Activated CD8-positive, alpha-beta memory T cell treated with anti-CD3 and anti-CD28 coated beads, Interleukin-2, amount 10 ng/mL, durations not matched to agents 7 days and 5 days (primary cell): Measurements from ENCODE around the gene SRRM3. TPM values are rescaled to one million over a fixed set of nuclear protein-coding genes. Genes with fewer than 3 reads are reported as not detected.
"Not testable (repeated sequence)": the region's sequence is repeated elsewhere in the genome, so short reads cannot be mapped to it uniquely, and the experiment has no call there.

ENCODE experiments used
- ATAC-seq: fragments of 150-1000 bp; cut with Tn5 transposase; one replicate; pipeline ENCODE4 v1.10.0; 2021; ENCODE audit warnings: moderate library complexity
- CTCF ChIA-PET: fragments of 350-600 bp; sonication (Branson Sonifier 250); formaldehyde crosslinking; loops from one replicate; lab custom pipeline; 2021; ENCODE audit warnings: antibody characterized with exemption; lab: Charles Lee
- DNase-seq: peaks from one replicate; pipeline ENCODE4 v3.0.0-alpha.2; 2020
- H3K27ac Mint-ChIP-seq: one replicate; pipeline ENCODE4 v1.8.0; 2021; ENCODE audit warnings: mild to moderate bottlenecking, mixed read lengths
- H3K27me3 Mint-ChIP-seq: one replicate; pipeline ENCODE4 v1.8.0; 2021; ENCODE audit warnings: mixed read lengths
- H3K36me3 Mint-ChIP-seq: one replicate; pipeline ENCODE4 v1.8.0; 2021; ENCODE audit warnings: mild to moderate bottlenecking, mixed read lengths
- H3K4me1 Mint-ChIP-seq: one replicate; pipeline ENCODE4 v1.8.0; 2021; ENCODE audit warnings: mixed read lengths
- H3K4me3 Mint-ChIP-seq: one replicate; pipeline ENCODE4 v1.8.0; 2021; ENCODE audit warnings: mild to moderate bottlenecking, moderate library complexity, mixed read lengths
- H3K9me3 Mint-ChIP-seq: one replicate; pipeline ENCODE4 v1.8.0; 2022; ENCODE audit warnings: low read depth, mixed read lengths
- total RNA-seq, 2 experiments: library from RNA; stranded (reverse); gene quantifications; one replicate each; pipeline ENCODE4 v1.2.3, GENCODE V29; 2021

SRRM3 gene
- total RNA-seq, 2 experiments from 2014 or later: 0.09 TPM; not detected in 1

DNA sequence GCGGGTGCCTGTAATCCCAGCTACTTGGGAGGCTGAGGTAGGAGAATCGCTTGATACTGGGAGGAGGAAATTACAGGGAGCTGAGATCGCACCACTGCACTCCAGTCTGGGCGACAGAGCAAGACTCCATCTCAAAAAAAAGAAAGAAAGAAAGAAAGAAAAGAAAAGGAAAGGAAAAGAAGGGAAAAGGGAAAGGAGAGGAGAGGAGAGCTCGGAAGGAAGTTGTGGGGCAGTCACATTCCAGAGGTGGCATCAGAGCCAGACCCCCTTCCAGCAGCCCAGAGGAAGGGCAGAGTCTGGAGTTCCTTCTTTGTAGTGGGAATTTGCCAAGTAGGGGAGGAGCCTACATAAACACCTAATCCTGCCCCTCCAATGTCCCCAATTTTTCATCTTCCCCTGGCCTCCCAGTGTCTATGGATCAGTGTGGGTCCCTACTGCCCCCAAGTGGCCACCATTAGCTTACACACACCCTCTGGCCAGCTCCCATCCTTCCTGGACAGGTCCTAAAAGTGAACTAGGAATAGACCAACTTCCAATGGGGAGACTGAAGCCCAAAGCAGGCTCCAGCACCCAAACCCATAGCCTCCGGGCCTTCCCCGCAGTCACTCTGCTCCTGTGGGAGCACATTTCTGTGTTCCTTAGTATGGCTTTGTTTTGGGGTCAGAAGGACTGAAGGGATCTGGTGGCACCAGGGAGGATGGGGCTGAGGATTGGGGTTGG lies 61.1 kb downstream of the SRRM3 start:
- peaks cover 3% of the 10 kb centered on the region for H3K4me1 Mint-ChIP-seq
- no peak overlapping the region for H3K27ac Mint-ChIP-seq
- no peaks in the 10 kb centered on the region for H3K9me3 Mint-ChIP-seq
- no peaks in the 10 kb centered on the region for H3K36me3 Mint-ChIP-seq
- peaks cover 20% of the 10 kb centered on the region for H3K27me3 Mint-ChIP-seq
- DNase-seq (peak; percentile 61), ATAC-seq (peak; percentile 41)
- H3K4me3 Mint-ChIP-seq: no peak overlapping the region
- CTCF ChIA-PET: interaction anchor here (0.7 to 5.1 kb wide), 18 partner anchors 9 to 393 kb away, joined by 3 to 46 read pairs (median 4); partner anchors contain the start of gene HSPB1

DNA sequence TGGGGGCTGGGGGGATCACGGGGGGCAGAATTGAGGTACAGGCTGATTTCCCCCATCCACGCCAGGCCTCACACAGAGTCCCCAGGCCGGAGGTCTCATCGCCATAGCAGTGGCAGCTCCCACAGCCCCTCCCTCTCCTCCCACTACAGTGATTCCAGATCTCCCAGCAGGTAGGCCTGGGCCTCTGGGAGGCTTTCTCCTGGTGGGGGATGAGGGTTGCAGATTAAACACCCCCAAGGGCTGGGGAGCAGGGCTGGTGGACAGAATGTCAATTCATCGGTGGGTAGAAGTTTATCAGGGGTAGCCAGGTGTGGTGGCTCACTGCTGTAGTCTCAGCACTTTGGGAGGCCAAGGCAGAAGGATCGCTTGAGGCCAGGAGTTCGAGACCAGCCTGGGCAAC lies 63.6 kb downstream of the SRRM3 start:
- Mint-ChIP-seq H3K9me3 (no peaks in the 10 kb centered on the region), H3K27me3 (peaks cover 29% of the 10 kb centered on the region), H3K36me3 (no peaks in the 10 kb centered on the region), H3K27ac (no peak overlapping the region), H3K4me3 (no peak overlapping the region), H3K4me1 (peaks cover 9% of the 10 kb centered on the region)
- CTCF ChIA-PET: interaction anchor here (1.1 to 5.1 kb wide), 3 partner anchors 49 to 87 kb away, joined by 3 to 46 read pairs (median 26); no protein-coding TSS in a partner anchor
- ATAC-seq: no peak
- DNase-seq: no peak

DNA sequence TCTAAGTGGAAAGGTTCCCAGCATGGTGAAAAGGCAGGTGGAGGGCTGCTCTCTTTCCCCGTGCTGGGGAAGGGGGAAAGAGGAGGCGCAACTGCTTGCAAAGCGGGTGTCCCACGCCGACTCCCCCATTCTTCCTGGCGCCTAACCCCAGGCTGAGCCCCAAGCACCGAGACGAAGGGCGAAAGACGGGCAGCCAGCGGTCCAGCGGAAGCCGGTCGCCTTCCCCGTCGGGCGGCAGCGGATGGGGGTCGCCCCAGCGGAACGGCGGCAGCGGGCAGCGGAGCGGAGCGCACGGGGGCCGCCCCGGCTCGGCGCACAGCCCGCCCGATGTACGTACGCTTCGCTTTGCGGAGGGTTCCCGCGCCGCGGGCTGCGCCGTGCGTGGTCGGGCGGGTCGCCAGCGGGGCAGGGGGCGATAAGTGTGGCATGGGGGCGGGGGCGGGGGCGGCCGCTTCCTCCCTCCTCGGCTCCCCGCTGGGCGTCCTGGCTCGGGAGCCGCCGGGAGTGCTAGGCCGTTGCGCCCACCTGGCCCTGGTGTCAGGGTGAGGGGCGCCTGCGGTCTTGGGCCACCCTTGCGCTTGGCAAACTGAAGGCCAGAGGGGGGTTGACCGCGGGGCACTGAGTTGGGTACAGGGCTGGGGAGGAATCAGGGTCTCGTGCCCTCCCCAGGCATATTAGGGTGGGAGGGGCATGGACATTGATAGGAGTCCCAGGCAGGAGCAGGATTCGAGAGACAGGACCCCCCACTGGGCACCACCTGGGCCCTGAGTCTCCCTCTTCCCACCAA lies 65.6 kb downstream of the SRRM3 start:
- CTCF ChIA-PET: interaction anchor here (1.3 kb wide), 1 partner anchor 24 kb away, joined by 4 read pairs; no protein-coding TSS in a partner anchor
- Mint-ChIP-seq H3K4me3 (peak overlapping the region; percentile 44), H3K9me3 (no peaks in the 10 kb centered on the region), H3K4me1 (peaks cover 14% of the 10 kb centered on the region), H3K27ac (no peak overlapping the region), H3K27me3 (peaks cover 33% of the 10 kb centered on the region), H3K36me3 (no peaks in the 10 kb centered on the region)
- DNase-seq: no peak
- ATAC-seq: peak; percentile 59

DNA sequence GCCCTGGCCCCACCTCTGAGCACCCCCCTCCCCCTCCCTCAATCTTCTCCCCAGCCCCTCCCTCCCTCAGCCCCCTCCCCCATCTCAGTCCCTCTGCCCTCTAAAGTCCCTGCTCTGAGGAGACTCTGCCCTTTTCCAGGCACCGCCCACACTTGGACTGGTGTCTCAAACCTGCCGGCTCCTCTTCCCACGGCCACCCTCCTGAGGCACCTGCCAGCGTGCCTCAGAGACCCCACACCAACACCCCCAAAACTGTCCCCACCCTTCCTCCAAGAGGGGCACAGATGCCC lies 66.1 kb downstream of the SRRM3 start:
- Mint-ChIP-seq H3K9me3 (no peaks in the 10 kb centered on the region), H3K27ac (no peak overlapping the region), H3K27me3 (peaks cover 32% of the 10 kb centered on the region), H3K36me3 (no peaks in the 10 kb centered on the region), H3K4me1 (peaks cover 18% of the 10 kb centered on the region), H3K4me3 (peak overlapping the region; percentile 4)
- no peak for DNase-seq
- CTCF ChIA-PET: interaction anchor here (1.1 to 1.3 kb wide), 2 partner anchors 24 to 89 kb away, joined by 3 to 4 read pairs; no protein-coding TSS in a partner anchor
- ATAC-seq: peak; percentile 2

DNA sequence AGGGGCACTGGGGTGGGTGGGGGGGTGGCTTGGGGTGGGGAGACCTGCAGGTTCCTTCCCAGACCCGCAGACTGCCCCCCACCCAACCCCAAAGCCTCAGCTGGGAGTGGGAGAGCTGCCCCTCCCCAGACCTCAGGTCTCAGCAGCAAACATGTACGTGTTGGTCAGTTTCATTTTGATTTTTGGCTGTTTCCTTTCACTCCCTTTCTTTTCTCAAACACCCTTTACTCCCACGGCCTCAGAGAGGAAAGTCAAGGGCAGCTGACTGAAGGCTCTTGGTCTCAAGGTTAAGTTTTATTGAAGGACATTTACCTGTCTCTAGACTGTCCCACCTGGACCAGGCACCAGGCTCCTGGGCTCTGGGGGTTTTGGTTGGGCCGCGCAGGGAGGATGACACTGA lies 66.7 kb downstream of the SRRM3 start:
- ATAC-seq: no peak
- Mint-ChIP-seq H3K27me3 (peaks cover 32% of the 10 kb centered on the region), H3K27ac (no peak overlapping the region), H3K4me1 (peaks cover 24% of the 10 kb centered on the region), H3K4me3 (no peak overlapping the region), H3K36me3 (no peaks in the 10 kb centered on the region), H3K9me3 (no peaks in the 10 kb centered on the region)
- DNase-seq: no peak
- CTCF ChIA-PET: interaction anchor here (1.0 to 1.3 kb wide), 4 partner anchors 23 to 90 kb away, joined by 3 to 4 read pairs (median 3); no protein-coding TSS in a partner anchor

DNA sequence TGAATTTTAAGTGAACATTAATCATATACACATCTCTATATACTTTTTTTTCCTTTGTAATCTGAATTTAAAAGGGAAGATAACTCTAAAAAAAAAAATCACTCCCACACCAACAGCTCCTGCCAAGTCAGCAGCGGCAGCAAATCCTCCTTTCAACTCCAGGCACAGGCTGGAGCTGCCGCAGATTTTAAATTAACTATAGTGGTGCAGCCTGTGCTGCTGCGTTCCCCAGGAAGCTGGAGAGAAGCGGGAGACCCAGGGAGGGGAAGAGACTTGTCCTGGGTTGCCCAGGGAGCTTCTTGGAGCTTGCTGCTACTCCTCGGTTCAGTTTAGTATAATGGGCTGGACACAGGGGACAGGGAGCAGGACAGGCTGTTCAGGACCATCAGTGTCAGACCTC lies 68.2 kb downstream of the SRRM3 start:
- CTCF ChIA-PET: interaction anchor here (0.5 to 3.2 kb wide), 6 partner anchors 12 to 92 kb away, joined by 3 to 12 read pairs (median 4); no protein-coding TSS in a partner anchor
- peaks cover 34% of the 10 kb centered on the region for H3K27me3 Mint-ChIP-seq
- ATAC-seq (no peak), DNase-seq (no peak)
- H3K4me1 Mint-ChIP-seq: peaks cover 29% of the 10 kb centered on the region
- H3K4me3 Mint-ChIP-seq: no peak overlapping the region
- no peak overlapping the region for H3K27ac Mint-ChIP-seq
- H3K36me3 Mint-ChIP-seq: no peaks in the 10 kb centered on the region
- H3K9me3 Mint-ChIP-seq: no peaks in the 10 kb centered on the region

DNA sequence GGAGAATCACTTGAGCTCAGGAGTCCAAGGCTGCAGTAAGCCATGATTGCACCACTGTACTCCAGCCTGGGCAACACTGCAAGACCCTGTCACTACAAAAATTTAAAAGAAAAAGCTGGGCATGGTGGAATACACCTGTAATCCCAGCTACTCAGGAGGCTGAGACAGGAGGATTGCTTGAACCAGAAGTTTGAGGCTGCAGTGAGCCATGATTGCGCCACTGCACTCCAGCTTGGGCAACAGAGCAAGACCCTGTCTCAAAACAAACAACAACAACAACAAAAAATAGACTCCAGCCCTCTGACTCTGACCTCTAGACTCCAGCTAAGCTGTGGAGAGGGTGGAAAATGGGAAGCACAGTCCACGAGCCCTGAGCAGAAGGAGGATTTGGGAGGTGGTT lies 69.7 kb downstream of the SRRM3 start:
- not testable (repeated sequence) for H3K4me3 Mint-ChIP-seq
- CTCF ChIA-PET: interaction anchor here (1.2 to 3.2 kb wide), 5 partner anchors 9 to 93 kb away, joined by 3 to 12 read pairs (median 9); no protein-coding TSS in a partner anchor

DNA sequence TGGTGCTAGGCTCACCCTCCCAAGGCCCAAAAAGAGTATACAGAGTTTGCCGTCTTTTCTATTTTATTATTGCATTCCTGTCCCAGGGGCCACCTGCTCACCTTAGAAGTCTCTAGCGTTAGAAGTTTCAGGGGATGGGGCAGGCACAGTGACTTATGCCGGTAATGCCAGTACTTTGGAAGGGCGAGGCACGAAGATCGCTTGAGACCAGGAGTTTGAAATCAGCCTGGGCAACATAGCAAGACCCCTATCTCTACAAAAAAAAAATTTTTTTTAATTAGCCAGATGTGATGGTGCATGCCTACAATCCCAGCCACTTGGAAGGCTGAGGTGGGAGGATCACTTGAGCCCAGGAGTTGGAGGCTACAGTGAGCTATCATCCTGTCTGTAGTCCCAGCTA lies 70.4 kb downstream of the SRRM3 start:
- H3K9me3 Mint-ChIP-seq: no peaks in the 10 kb centered on the region
- no peak for DNase-seq

More for the DNA sequence above, 69.7 kb downstream of the SRRM3 start:
- not testable (repeated sequence) for H3K36me3 Mint-ChIP-seq, H3K27ac Mint-ChIP-seq, DNase-seq, ATAC-seq, H3K9me3 Mint-ChIP-seq
- peaks cover 40% of the 10 kb centered on the region for H3K27me3 Mint-ChIP-seq
- H3K4me1 Mint-ChIP-seq: peaks cover 29% of the 10 kb centered on the region

DNA sequence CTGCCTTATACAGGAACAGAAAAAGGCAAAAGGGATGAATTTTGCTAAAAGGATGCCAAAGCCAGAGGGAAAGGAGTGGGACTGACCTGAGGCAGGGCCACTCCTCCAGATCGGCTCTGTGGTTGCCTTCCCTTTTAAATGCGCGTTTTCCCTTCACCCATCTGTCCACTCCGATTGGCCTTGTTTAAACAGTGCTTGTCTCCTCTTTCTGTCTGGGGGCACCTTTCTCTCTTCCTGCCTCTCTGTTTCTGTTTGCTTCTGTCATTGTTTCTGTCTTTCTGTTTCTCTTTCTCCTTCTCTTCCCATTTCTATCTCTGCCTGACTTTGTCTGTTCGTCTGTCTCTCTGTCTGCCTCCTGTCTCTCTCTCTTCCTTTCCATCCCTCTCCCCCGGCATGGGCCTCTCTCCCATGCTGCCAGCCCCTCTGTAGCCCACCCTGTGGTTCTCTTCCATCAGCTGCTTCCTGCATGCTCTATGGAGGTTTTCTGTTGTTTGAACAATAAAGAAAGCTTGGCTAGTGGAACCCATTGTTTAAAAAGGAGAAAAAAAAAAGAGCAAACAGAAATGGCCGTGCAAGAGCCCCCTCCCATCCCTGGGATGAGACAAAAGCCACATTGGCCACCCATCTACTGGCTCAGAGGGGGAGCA lies 71.3 kb downstream of the SRRM3 start:
- no peaks in the 10 kb centered on the region for H3K9me3 Mint-ChIP-seq
- DNase-seq: no peak
- peak overlapping the region; percentile 53 for H3K4me3 Mint-ChIP-seq
- H3K27ac Mint-ChIP-seq: peak overlapping the region; percentile 70
- peak; percentile 74 for ATAC-seq
- CTCF ChIA-PET: interaction anchor here (0.6 to 1.7 kb wide), 7 partner anchors 9 to 95 kb away, joined by 3 to 7 read pairs (median 4); no protein-coding TSS in a partner anchor
- peaks cover 25% of the 10 kb centered on the region for H3K4me1 Mint-ChIP-seq
- H3K27me3 Mint-ChIP-seq: peaks cover 42% of the 10 kb centered on the region
- no peaks in the 10 kb centered on the region for H3K36me3 Mint-ChIP-seq

More for the DNA sequence above, 70.4 kb downstream of the SRRM3 start:
- CTCF ChIA-PET: interaction anchor here (1.4 to 3.2 kb wide), 3 partner anchors 9 to 94 kb away, joined by 7 to 12 read pairs (median 9); no protein-coding TSS in a partner anchor
- no peak for ATAC-seq
- H3K27me3 Mint-ChIP-seq: peaks cover 39% of the 10 kb centered on the region
- peaks cover 27% of the 10 kb centered on the region for H3K4me1 Mint-ChIP-seq
- no peak overlapping the region for H3K4me3 Mint-ChIP-seq
- no peaks in the 10 kb centered on the region for H3K36me3 Mint-ChIP-seq
- no peak overlapping the region for H3K27ac Mint-ChIP-seq

DNA sequence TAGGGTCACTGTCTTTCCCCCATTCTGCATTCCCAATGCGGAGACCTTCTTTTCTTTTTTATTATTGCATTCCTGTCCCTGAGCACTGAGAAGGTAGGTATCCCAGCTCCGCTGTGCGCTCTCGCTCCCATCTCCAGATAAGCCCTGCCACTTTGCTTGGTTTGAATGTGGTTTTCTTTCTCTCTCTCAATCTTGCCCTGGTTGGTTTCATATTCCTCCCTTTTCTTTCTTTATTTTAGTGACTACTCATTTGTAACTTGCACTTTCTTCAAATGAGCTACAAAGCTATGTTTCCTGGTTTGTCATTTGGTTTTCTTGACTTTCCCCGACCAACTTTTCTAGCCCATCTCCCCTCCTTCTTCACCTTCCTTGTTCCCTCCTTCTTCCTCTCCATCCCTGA lies 71.8 kb downstream of the SRRM3 start:
- peak overlapping the region; percentile 29 for H3K4me3 Mint-ChIP-seq
- DNase-seq (no peak), ATAC-seq (peak; percentile 20)
- H3K4me1 Mint-ChIP-seq: peaks cover 22% of the 10 kb centered on the region
- H3K9me3 Mint-ChIP-seq: no peaks in the 10 kb centered on the region
- H3K27me3 Mint-ChIP-seq: peaks cover 40% of the 10 kb centered on the region
- H3K36me3 Mint-ChIP-seq: no peaks in the 10 kb centered on the region
- CTCF ChIA-PET: interaction anchor here (0.6 to 1.7 kb wide), 9 partner anchors 9 to 95 kb away, joined by 3 to 7 read pairs (median 4); no protein-coding TSS in a partner anchor
- H3K27ac Mint-ChIP-seq: peak overlapping the region; percentile 70

DNA sequence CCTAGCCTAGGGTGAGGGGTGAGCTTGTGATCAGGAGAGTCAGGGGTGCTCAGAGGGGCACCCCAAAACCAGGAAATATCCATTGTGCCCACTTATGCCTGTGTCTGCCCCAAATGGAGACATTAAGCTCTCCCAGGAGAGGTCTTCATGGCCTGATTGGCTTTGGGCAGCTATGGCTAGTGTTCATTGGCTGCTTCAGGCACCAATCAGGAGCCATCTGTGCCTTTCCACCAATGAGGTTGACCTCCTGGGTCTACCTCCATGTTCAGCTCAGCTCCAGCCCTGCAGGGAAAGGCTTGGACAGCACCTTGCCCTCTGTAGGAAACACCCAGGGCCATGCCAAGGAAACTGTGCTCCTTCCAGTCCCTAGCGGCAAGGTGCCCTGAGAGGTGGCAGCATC lies 76.8 kb downstream of the SRRM3 start:
- CTCF ChIA-PET: interaction anchor here (0.7 to 2.0 kb wide), 4 partner anchors 12 to 39 kb away, joined by 3 to 6 read pairs (median 3); no protein-coding TSS in a partner anchor
- no peak for DNase-seq
- H3K27ac Mint-ChIP-seq: no peak overlapping the region
- no peaks in the 10 kb centered on the region for H3K36me3 Mint-ChIP-seq
- H3K27me3 Mint-ChIP-seq: peaks cover 55% of the 10 kb centered on the region
- H3K4me3 Mint-ChIP-seq: no peak overlapping the region
- ATAC-seq: no peak
- peaks cover 12% of the 10 kb centered on the region for H3K4me1 Mint-ChIP-seq
- no peaks in the 10 kb centered on the region for H3K9me3 Mint-ChIP-seq

DNA sequence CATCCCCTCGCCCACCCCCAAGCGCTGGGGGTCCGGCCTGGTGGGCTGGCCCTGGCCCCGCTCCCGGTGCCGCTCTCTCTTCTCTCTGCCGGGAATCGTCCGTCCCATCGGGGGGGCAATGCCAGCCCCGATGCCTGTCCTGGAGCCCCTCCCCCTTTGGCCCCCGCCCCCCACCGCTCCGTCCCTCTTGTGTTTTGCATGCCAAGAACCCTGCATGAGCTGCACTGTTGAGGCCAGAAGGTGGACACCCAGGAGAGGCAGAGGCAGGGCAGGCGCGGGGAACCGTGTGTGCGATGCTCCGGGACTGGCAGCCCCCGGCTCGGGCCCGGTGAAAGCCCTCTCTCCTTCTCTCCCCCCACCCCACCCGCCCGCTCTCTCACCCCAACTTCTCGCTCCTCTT lies 78.7 kb downstream of the SRRM3 start:
- no peak for ATAC-seq
- Mint-ChIP-seq H3K27me3 (peaks cover 69% of the 10 kb centered on the region), H3K27ac (no peak overlapping the region), H3K4me1 (peaks cover 8% of the 10 kb centered on the region), H3K36me3 (no peaks in the 10 kb centered on the region), H3K4me3 (no peak overlapping the region), H3K9me3 (no peaks in the 10 kb centered on the region)
- CTCF ChIA-PET: interaction anchor here (2.0 kb wide), 1 partner anchor 10 kb away, joined by 6 read pairs; no protein-coding TSS in a partner anchor
- DNase-seq: no peak
